Body of pancreas (tissue), 4 donors: ENCODE data around the gene AKAP7.

Experiments used
- CTCF ChIP-seq, 7 experiments: fragments of 450-650 bp in 4 of 7; fragments of 200-600 bp in 3 of 7; sonication (generic) in 3 of 7; IDR thresholded peaks; one replicate each; pipeline ENCODE4 v1.5.1; 2016 to 2019; ENCODE audit warnings: antibody characterized with exemption in 7 of 7
- POLR2A ChIP-seq, 3 donors: fragments of 450-650 bp; IDR thresholded peaks; one replicate each; pipeline ENCODE4 v1.6.1; 2016; ENCODE audit warnings: antibody characterized with exemption in 3 of 3, mild to moderate bottlenecking in 2 of 3

- TF ChIP-seq CTCF (IDR thresholded peaks at IDR 0.05) (no peak), POLR2A (IDR thresholded peaks at IDR 0.05) (no peak)
Observed at GRCh38 chr6:131223416-131223815, 88.1 kb downstream of the AKAP7 start.
